Tibial nerve (tissue), 4 donors: ENCODE data around the gene HOXB5. TPM values are rescaled to one million over a fixed set of nuclear protein-coding genes. Genes with fewer than 3 reads are reported as not detected.

ENCODE experiments used
- DNase-seq, 2 donors: peaks; one replicate each; pipeline ENCODE4 v3.0.0-alpha.2; 2019; ENCODE audit warnings: low spot score in 2 of 2
- H3K27ac ChIP-seq, 4 donors: fragments of 200-600 bp; sonication (generic) in 3 of 4; one replicate each; pipeline ENCODE4 v1.5.1; 2017 to 2019; ENCODE audit warnings: mild to moderate bottlenecking in 1 of 4
- H3K27me3 ChIP-seq, 2 donors: fragments of 200-600 bp; sonication (generic) in 1 of 2; one replicate each; pipeline versions ENCODE4 v1.5.1 to v1.6.0; 2017 to 2019
- H3K36me3 ChIP-seq, 3 donors: fragments of 200-600 bp; sonication (generic); one replicate each; pipeline ENCODE4 v1.5.1; 2018 to 2019
- H3K4me1 ChIP-seq, 4 donors: fragments of 200-600 bp; sonication (generic) in 3 of 4; one replicate each; pipeline ENCODE4 v1.5.1; 2017 to 2019
- H3K4me3 ChIP-seq, 4 donors: fragments of 200-600 bp; sonication (generic) in 3 of 4; one replicate each; pipeline ENCODE4 v1.5.1; 2017 to 2019; ENCODE audit warnings: mild to moderate bottlenecking in 1 of 4, moderate library complexity in 1 of 4
- H3K9me3 ChIP-seq, 4 donors: fragments of 200-600 bp; sonication (generic) in 3 of 4; one replicate each; pipeline ENCODE4 v1.5.1; 2017 to 2019
- EP300 ChIP-seq, 2 donors: sonication (generic); formaldehyde crosslinking; IDR thresholded peaks; one replicate each; pipeline ENCODE4 v1.6.1; 2017; ENCODE audit warnings: antibody characterized with exemption in 2 of 2, mild to moderate bottlenecking in 1 of 2
- POLR2A ChIP-seq, 2 donors: fragments of 450-650 bp; IDR thresholded peaks; one replicate each; pipeline ENCODE4 v1.6.1; 2017; ENCODE audit warnings: antibody characterized with exemption in 2 of 2, mild to moderate bottlenecking in 2 of 2, moderate library complexity in 2 of 2
- WGBS, 2 donors: methylation state at CpG; one replicate each; pipeline ENCODE4 v1.1.5; 2018; 5-methylcytosine and 5-hydroxymethylcytosine counted together
- total RNA-seq, 4 donors: library from RNA; depleted of rRNA; stranded (reverse); fragments of >200 nt; gene quantifications; one replicate each; pipeline ENCODE4 v1.1.0, GENCODE V29; 2016
- TF ChIP-seq, protein P1 (sequence below), 5 experiments: fragments of 200-600 bp in 3 of 5; fragments of 450-650 bp in 2 of 5; sonication (generic) in 3 of 5; IDR thresholded peaks; one replicate each; pipeline ENCODE4 v1.5.1; 2016 to 2019; ENCODE audit warnings: antibody characterized with exemption in 5 of 5, mild to moderate bottlenecking in 3 of 5, moderate library complexity in 2 of 5

Gene HOXB5
- total RNA-seq, 4 donors from 2014 or later, result 1.6 to 1.8 TPM; not detected in 2

DNA sequence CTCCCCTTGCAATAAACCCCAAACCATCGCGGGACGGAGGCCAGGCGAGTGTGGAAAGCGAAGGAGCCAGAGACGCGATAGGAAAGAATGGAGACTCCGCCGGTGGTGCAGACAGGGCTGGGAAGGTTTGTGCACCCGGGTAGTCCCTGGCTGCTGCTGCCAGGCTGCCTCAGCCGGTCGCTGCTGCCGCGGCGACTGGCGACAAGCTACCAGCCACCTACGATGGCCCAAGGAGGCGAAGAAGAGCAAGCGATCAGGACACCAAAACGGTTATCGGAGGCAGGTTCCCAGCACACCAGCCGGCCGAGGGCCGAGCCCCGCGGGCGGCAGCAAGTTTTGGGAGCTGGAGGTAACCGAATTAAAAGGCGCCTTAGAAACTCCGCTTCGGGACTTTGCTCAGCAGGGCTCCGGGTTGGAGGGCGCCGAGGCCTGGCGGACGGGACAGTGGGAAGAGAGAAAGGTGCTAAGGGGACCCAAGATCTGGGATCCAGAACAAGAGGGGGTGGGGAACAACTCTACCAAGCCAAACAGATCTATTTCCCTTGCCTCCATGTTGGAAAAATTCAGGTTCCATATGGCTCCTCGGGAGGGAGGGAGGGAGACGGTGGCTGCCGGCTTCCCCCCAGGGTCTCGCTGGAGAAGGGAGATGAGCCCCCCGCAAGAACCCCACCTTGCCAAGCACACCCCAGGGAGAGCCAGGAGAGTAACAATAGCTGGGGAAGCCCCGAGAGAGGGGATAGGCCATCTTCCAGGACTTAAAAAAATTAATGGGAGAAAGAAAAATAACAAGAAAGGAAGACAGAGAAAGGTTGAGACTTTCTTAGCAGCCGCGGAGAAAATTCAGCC lies 38.9 kb downstream of the HOXB5 start:
- Histone ChIP-seq H3K36me3 (no peaks in the 10 kb centered on the region), H3K9me3 (no peaks in the 10 kb centered on the region), H3K27me3 (peaks cover 4 to 94% of the 10 kb centered on the region in 2 donors), H3K4me1 (peaks cover 0 to 43% (median 8%) of the 10 kb centered on the region in 4 donors), H3K27ac (peak overlapping the region; percentile 54 to 80 (median 68)), H3K4me3 (peak overlapping the region; percentile 4 to 48 (median 18))
- 25 to 28% methylated on average over 43 to 44 of the region's 44 CpGs for WGBS, 2 donors
- TF ChIP-seq, protein P1, sequence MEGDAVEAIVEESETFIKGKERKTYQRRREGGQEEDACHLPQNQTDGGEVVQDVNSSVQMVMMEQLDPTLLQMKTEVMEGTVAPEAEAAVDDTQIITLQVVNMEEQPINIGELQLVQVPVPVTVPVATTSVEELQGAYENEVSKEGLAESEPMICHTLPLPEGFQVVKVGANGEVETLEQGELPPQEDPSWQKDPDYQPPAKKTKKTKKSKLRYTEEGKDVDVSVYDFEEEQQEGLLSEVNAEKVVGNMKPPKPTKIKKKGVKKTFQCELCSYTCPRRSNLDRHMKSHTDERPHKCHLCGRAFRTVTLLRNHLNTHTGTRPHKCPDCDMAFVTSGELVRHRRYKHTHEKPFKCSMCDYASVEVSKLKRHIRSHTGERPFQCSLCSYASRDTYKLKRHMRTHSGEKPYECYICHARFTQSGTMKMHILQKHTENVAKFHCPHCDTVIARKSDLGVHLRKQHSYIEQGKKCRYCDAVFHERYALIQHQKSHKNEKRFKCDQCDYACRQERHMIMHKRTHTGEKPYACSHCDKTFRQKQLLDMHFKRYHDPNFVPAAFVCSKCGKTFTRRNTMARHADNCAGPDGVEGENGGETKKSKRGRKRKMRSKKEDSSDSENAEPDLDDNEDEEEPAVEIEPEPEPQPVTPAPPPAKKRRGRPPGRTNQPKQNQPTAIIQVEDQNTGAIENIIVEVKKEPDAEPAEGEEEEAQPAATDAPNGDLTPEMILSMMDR (IDR thresholded peaks at IDR 0.05), result no peak
- TF ChIP-seq EP300 (IDR thresholded peaks at IDR 0.05) (no peak), POLR2A (IDR thresholded peaks at IDR 0.05) (no peak)
- no peak for DNase-seq

DNA sequence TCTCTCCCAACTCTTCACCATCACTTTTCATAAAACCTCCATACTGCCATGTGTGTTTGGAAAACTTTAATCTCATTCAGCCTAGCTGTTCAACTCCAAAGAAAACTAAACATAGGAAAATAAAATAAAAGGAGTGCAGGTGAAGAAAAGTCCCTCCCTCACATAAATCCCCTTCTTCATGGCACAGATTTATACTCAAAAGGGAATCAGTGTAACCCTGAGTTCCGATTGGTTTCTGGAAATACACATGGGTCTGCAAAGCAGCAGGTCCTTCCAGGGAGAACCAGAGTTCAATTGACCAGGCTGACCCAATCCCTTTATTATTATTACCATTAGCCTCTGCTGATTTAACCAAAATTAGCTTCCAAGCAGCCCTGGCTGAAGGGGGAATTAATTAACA lies 39.8 kb downstream of the HOXB5 start:
- no peaks in the 10 kb centered on the region for H3K9me3 ChIP-seq
- peaks cover 4 to 90% of the 10 kb centered on the region in 2 donors for H3K27me3 ChIP-seq
- peak overlapping the region in 3 of 4 donors; percentile 10 to 75 (median 54) for H3K27ac ChIP-seq
- 32 to 79% methylated on average over 1 of the region's 1 CpG for WGBS, 2 donors
- DNase-seq, result no peak
- TF ChIP-seq POLR2A (IDR thresholded peaks at IDR 0.05) (no peak), EP300 (IDR thresholded peaks at IDR 0.05) (no peak)
- TF ChIP-seq, protein P1 (IDR thresholded peaks at IDR 0.05), result no peak
- H3K36me3 ChIP-seq, result no peaks in the 10 kb centered on the region
- peak overlapping the region in 1 of 4 donors; percentile 12 for H3K4me3 ChIP-seq
- peaks cover 0 to 43% (median 7%) of the 10 kb centered on the region in 4 donors for H3K4me1 ChIP-seq

DNA sequence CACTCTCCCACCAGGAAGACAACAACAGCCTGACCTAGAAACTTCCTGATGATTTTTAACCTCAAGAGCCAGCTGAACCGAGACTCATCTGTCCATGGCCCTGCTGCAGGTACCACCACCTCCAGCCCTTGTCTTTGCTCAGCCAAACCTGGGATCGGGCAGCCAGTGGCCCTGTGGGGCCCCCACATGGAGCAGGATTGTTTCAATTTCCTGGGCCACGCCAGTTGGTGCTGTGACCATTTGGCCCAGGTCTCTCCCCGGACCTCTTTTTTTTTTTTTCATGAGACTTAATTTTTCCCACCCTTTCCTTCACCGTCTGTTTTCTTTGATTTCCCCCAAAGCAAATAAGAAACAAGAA lies 40.4 kb downstream of the HOXB5 start:
- WGBS, 2 donors, result 59 to 68% methylated on average over 5 of the region's 5 CpGs

DNA sequence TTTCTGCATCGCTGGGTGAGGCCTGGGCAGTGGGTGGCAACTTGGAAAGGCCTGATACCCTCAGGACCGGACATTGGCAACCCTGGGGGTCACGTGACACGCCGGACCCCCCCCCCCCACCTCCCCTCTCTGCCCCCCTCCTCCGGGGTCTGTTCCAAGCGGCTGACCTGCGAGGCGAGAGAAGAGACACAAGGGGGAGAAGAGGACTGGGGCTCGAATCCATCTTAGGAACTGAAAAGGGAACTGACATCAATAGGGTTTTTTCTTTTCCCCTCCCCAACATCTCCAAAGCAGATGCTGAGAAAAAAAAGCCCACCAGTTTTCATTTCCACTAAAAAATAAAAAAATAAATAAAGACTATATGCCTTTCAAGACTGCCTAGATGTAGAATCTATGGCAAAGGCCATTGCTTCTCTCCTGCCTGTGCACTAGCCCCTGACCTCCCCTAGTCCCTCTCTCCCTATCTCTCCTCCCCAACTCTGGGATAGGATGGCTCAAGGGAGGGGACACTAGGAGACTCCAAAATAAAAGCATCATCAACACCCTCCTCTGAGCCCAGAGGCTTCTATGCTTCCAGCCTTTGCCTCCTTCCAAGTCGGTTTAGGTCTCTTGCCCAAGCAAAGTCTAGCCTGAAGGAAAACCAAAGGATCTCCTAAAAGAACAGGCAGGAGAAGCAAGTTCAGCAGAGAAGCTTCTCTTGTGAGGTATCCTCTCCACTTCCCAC lies 41.0 kb downstream of the HOXB5 start:
- no peak for DNase-seq
- no peaks in the 10 kb centered on the region for H3K9me3 ChIP-seq
- no peaks in the 10 kb centered on the region for H3K36me3 ChIP-seq
- peaks cover 4 to 85% of the 10 kb centered on the region in 2 donors for H3K27me3 ChIP-seq
- TF ChIP-seq POLR2A (IDR thresholded peaks at IDR 0.05) (no peak), EP300 (IDR thresholded peaks at IDR 0.05) (no peak)
- TF ChIP-seq, protein P1 (IDR thresholded peaks at IDR 0.05), result no peak
- 38 to 42% methylated on average over 10 to 11 of the region's 11 CpGs for WGBS, 2 donors
- H3K4me3 ChIP-seq, result no peak overlapping the region
- H3K4me1 ChIP-seq, result peaks cover 0 to 37% (median 7%) of the 10 kb centered on the region in 4 donors
- H3K27ac ChIP-seq, result peak overlapping the region in 3 of 4 donors; percentile 6 to 68 (median 35)

More for the DNA sequence above, 40.4 kb downstream of the HOXB5 start:
- H3K36me3 ChIP-seq, result no peaks in the 10 kb centered on the region
- H3K4me3 ChIP-seq, result no peak overlapping the region
- no peaks in the 10 kb centered on the region for H3K9me3 ChIP-seq
- H3K27ac ChIP-seq, result peak overlapping the region in 3 of 4 donors; percentile 6 to 68 (median 35)
- TF ChIP-seq POLR2A (IDR thresholded peaks at IDR 0.05), result no peak
- no peak for TF ChIP-seq EP300 (IDR thresholded peaks at IDR 0.05)
- TF ChIP-seq, protein P1 (IDR thresholded peaks at IDR 0.05), result no peak
- DNase-seq, result no peak
- H3K27me3 ChIP-seq, result peaks cover 4 to 89% of the 10 kb centered on the region in 2 donors
- peaks cover 0 to 38% (median 7%) of the 10 kb centered on the region in 4 donors for H3K4me1 ChIP-seq
